HL-60 (cell line): ENCODE results near the gene KDM3A.
"Not testable (repeated sequence)": the region's sequence is repeated elsewhere in the genome, so short reads cannot be mapped to it uniquely, and the experiment has no call there.

ENCODE experiments used
- DNase-seq, 2 experiments: peaks; one replicate each; pipeline ENCODE4 v3.0.0-alpha.2; 2010 to 2020; ENCODE audit warnings: low read depth in 1 of 2, low spot score in 1 of 2
- H3K27ac ChIP-seq: fragments of 250-450 bp; sonication (Bioruptor Pico); replicated peaks from 2 replicates; pipeline ENCODE4 v1.5.1; 2020; ENCODE audit warnings: mild to moderate bottlenecking, moderate library complexity
- H3K27me3 ChIP-seq: fragments of 250-450 bp; sonication (Bioruptor Pico); 2 replicates; pipeline ENCODE4 v1.5.1; 2021; ENCODE audit warnings: mild to moderate bottlenecking, moderate library complexity; ENCODE audit not compliant: insufficient read depth, poor library complexity, severe bottlenecking
- H3K4me3 ChIP-seq: replicated peaks from 2 replicates; pipeline ENCODE4 v1.5.1; 2011; ENCODE audit warnings: mild to moderate bottlenecking, control low read depth, low read length; ENCODE audit not compliant: insufficient read depth
- GABPA ChIP-seq: IDR thresholded peaks from 2 replicates; pipeline ENCODE4 v1.6.1; 2012; ENCODE audit warnings: low read depth
- POLR2AphosphoS5 ChIP-seq: IDR thresholded peaks from 2 replicates; pipeline ENCODE4 v1.6.1; 2012; ENCODE audit warnings: low read depth
- SPI1 ChIP-seq: IDR thresholded peaks from 2 replicates; pipeline ENCODE4 v1.6.1; 2012; ENCODE audit warnings: low read depth, mild to moderate bottlenecking, borderline replicate concordance
- TF ChIP-seq, protein P1 (sequence below): IDR thresholded peaks from one replicate; pipeline ENCODE4 v1.5.1; 2011; ENCODE audit warnings: low read length, control low read depth, inconsistent platforms; ENCODE audit not compliant: insufficient read depth
- TF ChIP-seq, protein P2 (sequence below): IDR thresholded peaks from 2 replicates; pipeline ENCODE4 v1.6.1; 2012; ENCODE audit warnings: low read depth; ENCODE audit not compliant: insufficient replicate concordance

The KDM3A gene

DNA sequence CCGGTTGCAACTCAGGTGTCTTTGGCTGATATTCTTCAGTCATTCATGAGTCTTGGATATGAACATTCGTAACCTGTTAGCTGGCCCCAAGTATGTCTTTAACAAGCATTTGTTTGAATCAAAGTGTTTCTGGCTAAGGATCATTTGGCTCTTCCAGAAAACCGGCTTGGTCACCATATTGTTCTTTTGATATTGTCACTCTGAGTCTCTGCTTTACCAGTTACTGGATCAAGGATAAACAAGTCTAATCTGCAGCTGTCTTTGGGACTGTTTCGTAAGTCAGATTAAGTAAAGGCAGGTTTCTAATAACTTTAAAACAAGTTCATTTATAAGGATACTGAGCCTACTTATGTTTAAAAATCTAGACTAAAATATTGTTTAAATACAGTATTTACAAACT lies 49.1 kb downstream of the KDM3A start:
- no peak overlapping the region for H3K4me3 ChIP-seq
- DNase-seq: no peak

DNA sequence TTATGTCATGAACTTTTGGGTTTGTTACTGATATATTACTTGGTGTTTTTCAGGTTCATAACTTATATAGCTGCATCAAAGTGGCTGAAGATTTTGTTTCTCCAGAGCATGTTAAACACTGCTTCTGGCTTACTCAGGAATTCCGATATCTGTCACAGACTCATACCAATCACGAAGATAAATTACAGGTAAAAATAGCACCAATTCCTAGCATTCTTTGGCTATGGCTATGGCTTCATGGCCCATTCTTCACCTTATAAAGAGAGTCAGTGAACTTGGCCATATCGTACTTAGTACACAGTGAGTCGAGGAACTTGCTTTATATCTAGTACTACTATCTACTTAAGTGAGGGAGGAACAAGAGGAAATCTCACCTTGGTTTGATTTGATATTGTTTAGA lies 49.9 kb downstream of the KDM3A start:
- TF ChIP-seq, protein P1, sequence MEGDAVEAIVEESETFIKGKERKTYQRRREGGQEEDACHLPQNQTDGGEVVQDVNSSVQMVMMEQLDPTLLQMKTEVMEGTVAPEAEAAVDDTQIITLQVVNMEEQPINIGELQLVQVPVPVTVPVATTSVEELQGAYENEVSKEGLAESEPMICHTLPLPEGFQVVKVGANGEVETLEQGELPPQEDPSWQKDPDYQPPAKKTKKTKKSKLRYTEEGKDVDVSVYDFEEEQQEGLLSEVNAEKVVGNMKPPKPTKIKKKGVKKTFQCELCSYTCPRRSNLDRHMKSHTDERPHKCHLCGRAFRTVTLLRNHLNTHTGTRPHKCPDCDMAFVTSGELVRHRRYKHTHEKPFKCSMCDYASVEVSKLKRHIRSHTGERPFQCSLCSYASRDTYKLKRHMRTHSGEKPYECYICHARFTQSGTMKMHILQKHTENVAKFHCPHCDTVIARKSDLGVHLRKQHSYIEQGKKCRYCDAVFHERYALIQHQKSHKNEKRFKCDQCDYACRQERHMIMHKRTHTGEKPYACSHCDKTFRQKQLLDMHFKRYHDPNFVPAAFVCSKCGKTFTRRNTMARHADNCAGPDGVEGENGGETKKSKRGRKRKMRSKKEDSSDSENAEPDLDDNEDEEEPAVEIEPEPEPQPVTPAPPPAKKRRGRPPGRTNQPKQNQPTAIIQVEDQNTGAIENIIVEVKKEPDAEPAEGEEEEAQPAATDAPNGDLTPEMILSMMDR: no peak
- TF ChIP-seq SPI1 (no peak), POLR2AphosphoS5 (no peak), GABPA (no peak)
- TF ChIP-seq, protein P2, sequence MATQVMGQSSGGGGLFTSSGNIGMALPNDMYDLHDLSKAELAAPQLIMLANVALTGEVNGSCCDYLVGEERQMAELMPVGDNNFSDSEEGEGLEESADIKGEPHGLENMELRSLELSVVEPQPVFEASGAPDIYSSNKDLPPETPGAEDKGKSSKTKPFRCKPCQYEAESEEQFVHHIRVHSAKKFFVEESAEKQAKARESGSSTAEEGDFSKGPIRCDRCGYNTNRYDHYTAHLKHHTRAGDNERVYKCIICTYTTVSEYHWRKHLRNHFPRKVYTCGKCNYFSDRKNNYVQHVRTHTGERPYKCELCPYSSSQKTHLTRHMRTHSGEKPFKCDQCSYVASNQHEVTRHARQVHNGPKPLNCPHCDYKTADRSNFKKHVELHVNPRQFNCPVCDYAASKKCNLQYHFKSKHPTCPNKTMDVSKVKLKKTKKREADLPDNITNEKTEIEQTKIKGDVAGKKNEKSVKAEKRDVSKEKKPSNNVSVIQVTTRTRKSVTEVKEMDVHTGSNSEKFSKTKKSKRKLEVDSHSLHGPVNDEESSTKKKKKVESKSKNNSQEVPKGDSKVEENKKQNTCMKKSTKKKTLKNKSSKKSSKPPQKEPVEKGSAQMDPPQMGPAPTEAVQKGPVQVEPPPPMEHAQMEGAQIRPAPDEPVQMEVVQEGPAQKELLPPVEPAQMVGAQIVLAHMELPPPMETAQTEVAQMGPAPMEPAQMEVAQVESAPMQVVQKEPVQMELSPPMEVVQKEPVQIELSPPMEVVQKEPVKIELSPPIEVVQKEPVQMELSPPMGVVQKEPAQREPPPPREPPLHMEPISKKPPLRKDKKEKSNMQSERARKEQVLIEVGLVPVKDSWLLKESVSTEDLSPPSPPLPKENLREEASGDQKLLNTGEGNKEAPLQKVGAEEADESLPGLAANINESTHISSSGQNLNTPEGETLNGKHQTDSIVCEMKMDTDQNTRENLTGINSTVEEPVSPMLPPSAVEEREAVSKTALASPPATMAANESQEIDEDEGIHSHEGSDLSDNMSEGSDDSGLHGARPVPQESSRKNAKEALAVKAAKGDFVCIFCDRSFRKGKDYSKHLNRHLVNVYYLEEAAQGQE: no peak
- Histone ChIP-seq H3K4me3 (no peak overlapping the region), H3K27me3 (no peaks in the 10 kb centered on the region), H3K27ac (no peak overlapping the region)
- DNase-seq: no peak

More for the DNA sequence above, 49.1 kb downstream of the KDM3A start:
- Histone ChIP-seq H3K27ac (no peak overlapping the region), H3K27me3 (no peaks in the 10 kb centered on the region)
- TF ChIP-seq, protein P1: no peak
- TF ChIP-seq GABPA (no peak), SPI1 (no peak), POLR2AphosphoS5 (no peak)
- TF ChIP-seq, protein P2: no peak

DNA sequence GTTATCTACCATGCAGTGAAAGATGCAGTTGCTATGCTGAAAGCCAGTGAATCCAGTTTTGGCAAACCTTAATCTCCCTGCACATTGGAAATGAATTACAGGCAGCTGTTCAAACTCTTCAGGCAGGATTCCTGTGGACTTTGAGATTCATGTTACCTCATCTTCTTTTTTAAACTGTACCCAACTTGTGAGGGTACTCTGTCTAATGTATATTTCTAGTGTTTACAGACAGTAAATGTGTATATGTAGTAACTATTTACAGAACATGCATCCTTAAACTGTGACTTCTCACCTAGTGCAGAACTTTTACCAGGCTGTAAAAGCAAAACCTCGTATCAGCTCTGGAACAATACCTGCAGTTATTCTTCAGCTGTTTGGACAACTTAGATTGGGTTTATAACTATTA lies 50.9 kb downstream of the KDM3A start:
- Histone ChIP-seq H3K4me3 (no peak overlapping the region), H3K27ac (no peak overlapping the region), H3K27me3 (no peaks in the 10 kb centered on the region)
- TF ChIP-seq POLR2AphosphoS5 (no peak), SPI1 (no peak), GABPA (no peak)
- TF ChIP-seq, protein P1: no peak
- TF ChIP-seq, protein P2: no peak
- DNase-seq: no peak

DNA sequence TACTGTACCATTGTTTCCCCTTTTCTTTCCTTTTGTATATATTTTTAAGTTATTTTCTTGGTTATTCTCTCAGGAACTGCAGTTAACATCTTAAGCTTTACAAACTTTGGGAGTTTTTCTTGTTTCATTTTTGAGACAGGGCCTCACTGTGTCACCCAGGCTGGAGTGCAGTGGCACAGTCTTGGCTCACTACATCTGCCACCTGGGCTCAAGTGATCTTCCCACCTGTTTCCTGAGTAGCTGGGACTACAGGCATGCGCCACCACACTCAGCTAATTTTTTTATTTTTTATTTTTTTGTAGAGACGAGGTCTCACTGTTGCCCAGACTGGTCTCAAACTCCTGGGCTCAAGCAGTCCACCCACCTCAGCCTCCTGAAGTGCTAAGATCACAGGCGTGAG lies 55.2 kb downstream of the KDM3A start:
- not testable (repeated sequence) for H3K4me3 ChIP-seq, H3K27me3 ChIP-seq, DNase-seq, H3K27ac ChIP-seq
